Endodermal cell (in vitro differentiated cells): ENCODE data around the gene PPP1R3F. TPM values are rescaled to one million over a fixed set of nuclear protein-coding genes. Genes with fewer than 3 reads are reported as not detected.
"Not testable (repeated sequence)": the region's sequence is repeated elsewhere in the genome, so short reads cannot be mapped to it uniquely, and the experiment has no call there.

Source experiments
- DNase-seq: peaks from one replicate; pipeline ENCODE4 v3.0.0-alpha.2; 2017
- H3K27ac ChIP-seq: 2 replicates; pipeline ENCODE4 v1.5.1; 2013; ENCODE audit warnings: mild to moderate bottlenecking, low read depth, low read length, moderate library complexity
- H3K27me3 ChIP-seq: 2 replicates; pipeline ENCODE4 v1.6.1; 2013; ENCODE audit warnings: mild to moderate bottlenecking, low read length, moderate library complexity; ENCODE audit not compliant: insufficient read depth, control insufficient read depth, poor library complexity, severe bottlenecking
- H3K36me3 ChIP-seq: 2 replicates; pipeline ENCODE4 v1.7.0; 2013; ENCODE audit warnings: mild to moderate bottlenecking, low read length, moderate library complexity; ENCODE audit not compliant: control insufficient read depth, insufficient read depth
- H3K4me1 ChIP-seq: one replicate; pipeline ENCODE4 v1.7.0; 2013; ENCODE audit warnings: low read length; ENCODE audit not compliant: control insufficient read depth, insufficient read depth
- H3K4me3 ChIP-seq: 2 replicates; pipeline ENCODE4 v1.5.1; 2013; ENCODE audit warnings: mild to moderate bottlenecking, low read length, moderate library complexity
- H3K9ac ChIP-seq: 2 replicates; pipeline ENCODE4 v1.6.1; 2013; ENCODE audit warnings: mild to moderate bottlenecking, low read length, moderate library complexity; ENCODE audit not compliant: poor library complexity, severe bottlenecking; ENCODE audit errors: extremely low read depth
- H3K9me3 ChIP-seq: 2 replicates; pipeline ENCODE4 v1.6.1; 2013; ENCODE audit warnings: mild to moderate bottlenecking, low read length, moderate library complexity; ENCODE audit not compliant: control insufficient read depth
- H3K27ac Mint-ChIP-seq: 2 replicates; pipeline ENCODE4 v1.8.0; 2020; ENCODE audit warnings: mixed read lengths
- H3K27me3 Mint-ChIP-seq: 2 replicates; pipeline ENCODE4 v1.8.0; 2021; ENCODE audit warnings: mild to moderate bottlenecking, mixed read lengths; ENCODE audit not compliant: insufficient read depth
- H3K36me3 Mint-ChIP-seq: 2 replicates; pipeline ENCODE4 v1.8.0; 2020; ENCODE audit warnings: low read depth, mixed read lengths
- H3K4me1 Mint-ChIP-seq: 2 replicates; pipeline ENCODE4 v1.8.0; 2020; ENCODE audit warnings: mixed read lengths
- H3K4me3 Mint-ChIP-seq: 2 replicates; pipeline ENCODE4 v1.8.0; 2020; ENCODE audit warnings: mild to moderate bottlenecking, moderate library complexity, mixed read lengths
- H3K9me3 Mint-ChIP-seq: 2 replicates; pipeline ENCODE4 v1.8.0; 2020; ENCODE audit warnings: mild to moderate bottlenecking, mixed read lengths
- WGBS, 2 experiments: methylation state at CpG; one replicate each; pipeline versions ENCODE4 v1.1.5 to v1.1.7; 2013; ENCODE audit warnings: missing lambda C conversion rate in 2 of 2, mixed read lengths in 1 of 2; ENCODE audit not compliant: insufficient coverage in 1 of 2, insufficient read length in 1 of 2; 5-methylcytosine and 5-hydroxymethylcytosine counted together
- total RNA-seq, 2 donors: library from RNA; stranded (reverse); fragmentation: NEBNext Ultra II Directional in 1 of 2; extraction: Animal tissue kit (Norgen Biotek cat#: 25700) in 1 of 2; gene quantifications; 2 replicates in 1 of 2; 3 replicates in 1 of 2; pipeline ENCODE4 v1.2.1, GENCODE V29; 2021
- TF ChIP-seq, protein P1 (sequence below): fragments of 200-600 bp; sonication (generic); conservative IDR thresholded peaks from 2 replicates; pipeline ENCODE4 v1.5.0; 2021; ENCODE audit warnings: antibody characterized with exemption, mild to moderate bottlenecking

PPP1R3F gene
- total RNA-seq, 2 donors from 2014 or later, result 6.9 to 16.6 TPM

DNA sequence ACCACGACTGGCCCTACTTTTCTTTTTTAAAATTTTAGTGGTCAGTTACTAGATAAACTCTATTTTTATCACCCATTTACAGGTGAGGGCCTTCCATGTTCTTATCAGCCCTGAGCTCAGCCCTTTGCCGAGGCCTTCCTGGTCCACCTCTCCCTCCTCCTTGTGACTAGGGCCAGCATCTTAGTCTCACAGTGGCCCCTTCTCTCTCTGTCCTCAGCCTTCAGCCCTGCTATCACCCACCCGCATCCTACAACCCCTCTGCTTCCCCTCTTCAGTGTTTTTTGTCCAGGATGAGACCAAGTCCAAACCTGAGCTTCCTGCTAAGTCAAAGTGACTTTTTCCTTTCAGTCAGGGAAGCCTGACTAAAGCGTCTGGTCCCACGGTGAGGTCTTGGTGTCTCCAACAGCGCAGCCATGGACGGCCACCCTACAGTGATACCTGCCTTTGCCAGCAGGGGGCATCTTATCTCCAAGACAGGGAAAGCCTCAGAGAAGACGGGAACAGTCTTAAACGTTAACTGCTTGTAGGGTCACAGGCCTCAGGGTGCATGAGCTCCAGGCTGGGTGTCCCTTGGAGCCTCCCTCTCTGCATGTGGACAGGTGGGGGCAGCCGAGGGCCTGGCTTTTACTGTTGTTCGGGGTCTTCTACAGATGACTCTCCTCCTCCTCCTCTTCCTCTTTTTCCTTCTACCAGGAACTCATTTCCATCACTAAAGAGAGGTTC, 22.2 kb downstream of the PPP1R3F start:
- H3K4me3 Mint-ChIP-seq, result no peak overlapping the region
- TF ChIP-seq, protein P1, sequence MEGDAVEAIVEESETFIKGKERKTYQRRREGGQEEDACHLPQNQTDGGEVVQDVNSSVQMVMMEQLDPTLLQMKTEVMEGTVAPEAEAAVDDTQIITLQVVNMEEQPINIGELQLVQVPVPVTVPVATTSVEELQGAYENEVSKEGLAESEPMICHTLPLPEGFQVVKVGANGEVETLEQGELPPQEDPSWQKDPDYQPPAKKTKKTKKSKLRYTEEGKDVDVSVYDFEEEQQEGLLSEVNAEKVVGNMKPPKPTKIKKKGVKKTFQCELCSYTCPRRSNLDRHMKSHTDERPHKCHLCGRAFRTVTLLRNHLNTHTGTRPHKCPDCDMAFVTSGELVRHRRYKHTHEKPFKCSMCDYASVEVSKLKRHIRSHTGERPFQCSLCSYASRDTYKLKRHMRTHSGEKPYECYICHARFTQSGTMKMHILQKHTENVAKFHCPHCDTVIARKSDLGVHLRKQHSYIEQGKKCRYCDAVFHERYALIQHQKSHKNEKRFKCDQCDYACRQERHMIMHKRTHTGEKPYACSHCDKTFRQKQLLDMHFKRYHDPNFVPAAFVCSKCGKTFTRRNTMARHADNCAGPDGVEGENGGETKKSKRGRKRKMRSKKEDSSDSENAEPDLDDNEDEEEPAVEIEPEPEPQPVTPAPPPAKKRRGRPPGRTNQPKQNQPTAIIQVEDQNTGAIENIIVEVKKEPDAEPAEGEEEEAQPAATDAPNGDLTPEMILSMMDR, result peak; percentile 74
- H3K27ac ChIP-seq, result no peak overlapping the region
- H3K36me3 Mint-ChIP-seq, result no peaks in the 10 kb centered on the region
- H3K4me1 ChIP-seq, result no peaks in the 10 kb centered on the region
- DNase-seq, result peak; percentile 92
- peaks cover 56% of the 10 kb centered on the region for H3K9me3 Mint-ChIP-seq
- no peak overlapping the region for H3K27ac Mint-ChIP-seq
- no peaks in the 10 kb centered on the region for H3K27me3 ChIP-seq
- 39% methylated on average over 10 of the region's 11 CpGs; no CpG with 5 or more reads in 1 of the 2 experiments for WGBS, 2 experiments
- no peaks in the 10 kb centered on the region for H3K27me3 Mint-ChIP-seq
- H3K36me3 ChIP-seq, result no peaks in the 10 kb centered on the region
- no peak overlapping the region for H3K4me3 ChIP-seq
- no peak overlapping the region for H3K9ac ChIP-seq
- no peaks in the 10 kb centered on the region for H3K9me3 ChIP-seq
- no peaks in the 10 kb centered on the region for H3K4me1 Mint-ChIP-seq

DNA sequence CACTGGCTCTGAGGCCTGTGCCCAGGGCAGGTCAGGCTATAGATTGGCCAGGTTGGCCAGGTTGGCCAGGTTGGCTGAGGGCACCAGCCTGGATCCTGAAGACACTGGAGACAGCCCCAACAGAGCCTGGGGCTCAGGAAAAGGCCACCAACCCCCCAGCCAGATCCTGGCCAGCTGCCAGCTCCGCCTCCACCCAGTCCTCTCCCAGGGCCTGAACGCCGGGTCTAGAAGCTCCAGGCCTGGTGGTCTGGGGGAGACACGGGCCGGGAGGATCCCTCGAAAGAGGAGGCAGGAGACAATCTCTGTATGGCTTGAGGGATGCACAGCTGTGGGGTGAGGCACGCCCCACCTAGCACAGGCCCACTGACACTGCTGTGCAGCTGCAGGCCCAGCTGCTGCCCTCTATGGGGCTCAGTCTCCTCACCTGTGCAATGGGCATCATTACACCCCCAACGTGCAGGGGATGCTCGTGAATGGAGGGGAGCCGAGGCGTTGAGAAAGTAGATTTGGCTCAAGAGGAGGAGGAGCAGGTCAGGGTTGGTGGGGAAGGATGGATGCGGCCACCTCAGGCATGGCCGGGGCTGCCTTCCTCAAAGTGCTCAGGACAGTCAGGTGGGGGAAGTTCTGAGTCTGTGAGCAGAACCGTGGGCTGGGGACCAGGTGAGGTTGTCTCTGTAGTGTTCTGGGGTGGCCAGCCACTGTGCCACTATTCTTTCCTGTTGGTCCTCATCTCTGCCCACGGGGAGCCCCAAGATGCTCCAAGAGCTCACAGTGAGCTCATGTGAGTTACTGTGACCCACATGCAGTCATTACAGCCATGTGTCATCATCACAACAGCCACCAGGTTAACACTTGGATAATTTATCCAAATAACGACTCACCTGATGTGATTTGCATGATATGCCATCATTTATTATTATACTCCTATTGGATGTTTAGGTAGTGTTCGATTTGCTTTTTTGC, 23.1 kb downstream of the PPP1R3F start:
- H3K27me3 ChIP-seq, result no peaks in the 10 kb centered on the region
- no peak overlapping the region for H3K4me3 ChIP-seq
- H3K36me3 ChIP-seq, result no peaks in the 10 kb centered on the region
- TF ChIP-seq, protein P1, result no peak
- H3K27ac ChIP-seq, result no peak overlapping the region
- Mint-ChIP-seq H3K4me1 (no peaks in the 10 kb centered on the region), H3K36me3 (no peaks in the 10 kb centered on the region), H3K4me3 (no peak overlapping the region), H3K27me3 (no peaks in the 10 kb centered on the region), H3K27ac (no peak overlapping the region), H3K9me3 (peaks cover 53% of the 10 kb centered on the region)
- 94 to 100% methylated on average over 1 to 14 of the region's 17 CpGs for WGBS, 2 experiments
- no peaks in the 10 kb centered on the region for H3K4me1 ChIP-seq
- no peaks in the 10 kb centered on the region for H3K9me3 ChIP-seq
- no peak overlapping the region for H3K9ac ChIP-seq
- no peak for DNase-seq

DNA sequence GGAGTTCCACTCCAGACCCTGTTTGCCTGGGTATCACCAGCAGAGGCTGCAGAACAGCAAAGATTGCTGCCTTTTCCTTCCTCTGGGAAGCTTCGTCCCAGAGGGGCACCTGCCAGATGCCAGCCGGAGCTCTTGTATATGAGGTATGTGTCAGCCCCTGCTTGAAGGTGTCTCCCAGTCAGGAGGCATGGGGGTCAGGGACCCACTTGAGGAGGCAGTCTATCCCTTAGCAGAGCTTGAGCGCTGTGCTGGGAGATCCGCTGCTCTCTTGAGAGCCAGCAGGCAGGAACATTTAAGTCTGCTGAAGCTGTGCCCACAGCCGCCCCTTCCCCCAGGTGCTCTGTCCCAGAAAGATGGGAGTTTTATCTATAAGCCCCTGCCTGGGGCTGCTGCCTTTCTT, 29.7 kb downstream of the PPP1R3F start:
- not testable (repeated sequence) for H3K27me3 Mint-ChIP-seq, H3K4me1 Mint-ChIP-seq, H3K27ac ChIP-seq, DNase-seq, H3K36me3 Mint-ChIP-seq, H3K4me3 ChIP-seq, H3K4me1 ChIP-seq, H3K4me3 Mint-ChIP-seq, H3K27ac Mint-ChIP-seq, H3K27me3 ChIP-seq, H3K9ac ChIP-seq, H3K36me3 ChIP-seq, H3K9me3 ChIP-seq
- peaks cover 72% of the 10 kb centered on the region for H3K9me3 Mint-ChIP-seq
- 86% methylated on average over 4 of the region's 5 CpGs; no CpG with 5 or more reads in 1 of the 2 experiments for whole genome bisulfite sequencing, 2 experiments
